Measurements from ENCODE around the gene GLRA3.
"Not testable (repeated sequence)": the region's sequence is repeated elsewhere in the genome, so short reads cannot be mapped to it uniquely, and the experiment has no call there.

GLRA3 gene

GRCh38 chr4:174828845-174829701 is at the start of gene GLRA3:
Gene GLRA3 (minus strand): TSS chr4:174829247. CDS start chr4:174828811, 436 bp downstream.
- peak; percentile 99 for DNase-seq

DNA sequence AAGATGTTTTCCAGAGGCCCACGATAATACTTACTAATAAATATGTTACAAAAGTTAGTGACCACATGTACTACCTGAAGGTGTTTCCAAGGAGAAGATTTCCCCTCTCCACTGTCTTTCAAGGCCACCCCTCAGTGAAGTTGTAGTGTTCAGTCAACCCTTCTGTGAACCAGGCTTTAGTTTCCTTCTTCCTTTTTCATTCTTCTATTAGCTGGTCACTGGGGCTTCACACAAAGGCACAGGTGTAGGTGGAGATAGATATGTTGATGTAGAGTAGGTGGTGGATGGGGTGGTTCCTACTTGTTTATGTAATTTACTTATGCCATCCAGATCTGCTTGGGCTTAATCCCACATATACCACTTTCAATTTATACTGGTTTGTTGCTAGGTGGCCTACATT is 45.9 kb upstream of the GLRA3 start:
- DNase-seq, result no peak

DNA sequence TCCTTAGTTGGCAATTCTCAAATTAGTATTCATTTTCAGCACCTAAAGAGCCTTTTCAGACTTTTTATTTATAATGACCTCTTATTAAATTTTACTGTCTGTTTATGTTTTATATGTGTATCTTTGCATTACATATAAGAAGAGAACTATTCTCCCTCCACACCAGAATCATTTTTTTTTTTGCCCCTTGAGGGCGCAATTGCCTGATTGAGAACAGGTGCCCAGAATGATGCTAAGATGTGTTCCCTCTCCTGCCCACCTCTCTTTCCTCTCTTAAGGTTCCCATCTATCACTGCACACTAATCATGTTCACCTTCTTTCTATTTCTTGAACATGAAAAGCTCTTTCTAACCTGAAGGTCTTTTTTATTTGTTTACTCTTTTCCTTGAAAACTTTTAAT is 44.9 kb upstream of the GLRA3 start:
- peak; percentile 24 for DNase-seq

DNA sequence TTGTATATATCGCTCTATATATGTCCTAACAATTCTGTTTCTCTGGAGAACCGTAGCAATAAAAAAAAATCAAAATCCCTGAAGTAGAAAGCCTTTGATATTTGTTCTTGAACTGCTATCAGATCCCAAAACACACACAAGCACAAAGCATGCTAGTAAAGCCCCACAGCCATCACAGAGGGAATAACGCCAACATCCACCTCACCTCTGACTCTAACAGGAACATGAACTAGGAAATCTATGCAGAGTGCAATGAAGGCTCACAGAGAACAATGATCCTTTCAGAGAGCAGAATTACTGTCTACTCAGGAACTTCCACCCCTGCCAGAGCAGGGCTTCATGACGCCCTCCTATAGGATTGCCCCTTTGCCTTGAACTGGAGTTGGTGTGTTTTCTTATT is 44.1 kb upstream of the GLRA3 start:
- DNase-seq, result not testable (repeated sequence)

DNA sequence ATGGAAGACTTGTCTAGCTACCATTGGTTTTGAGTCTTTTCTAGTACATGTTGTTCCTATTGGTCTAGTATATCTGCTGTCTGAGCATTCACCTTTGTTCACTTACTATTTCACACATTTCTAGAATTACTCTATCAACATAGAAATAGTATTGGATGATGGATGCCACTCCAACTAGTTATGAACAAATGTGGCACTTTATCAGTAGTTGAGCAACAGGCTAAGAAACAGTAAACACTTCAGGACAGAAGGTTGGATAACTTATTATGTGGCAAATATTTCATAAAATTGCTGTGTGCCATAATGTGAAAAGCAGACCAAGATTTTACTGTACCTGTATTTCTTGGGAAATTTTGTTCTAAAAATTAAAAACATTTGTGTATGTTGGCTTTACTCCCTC is 42.4 kb upstream of the GLRA3 start:
- no peak for DNase-seq

DNA sequence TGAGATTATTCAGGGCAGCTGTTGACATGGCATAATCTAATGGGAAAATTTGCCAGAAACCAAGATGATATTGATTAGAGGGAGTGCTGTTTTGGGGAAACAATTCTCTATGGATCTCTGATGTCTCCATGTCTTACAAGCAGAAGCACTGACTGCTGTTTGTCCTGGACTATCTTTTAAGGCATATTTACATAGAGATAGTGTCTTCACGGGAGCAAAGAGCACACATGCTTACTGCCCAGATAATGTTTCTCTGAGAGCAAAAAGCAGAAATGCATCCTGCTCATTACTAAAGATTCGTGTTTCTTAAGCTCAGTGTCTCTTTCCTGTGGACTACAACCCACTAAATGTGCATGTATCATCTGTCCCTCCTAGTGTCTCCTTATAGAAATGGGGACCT is 41.3 kb upstream of the GLRA3 start:
- DNase-seq, result no peak

GRCh38 chr4:174869339-174869738 is 40.3 kb upstream of the GLRA3 start:
- DNase-seq, result no peak

DNA sequence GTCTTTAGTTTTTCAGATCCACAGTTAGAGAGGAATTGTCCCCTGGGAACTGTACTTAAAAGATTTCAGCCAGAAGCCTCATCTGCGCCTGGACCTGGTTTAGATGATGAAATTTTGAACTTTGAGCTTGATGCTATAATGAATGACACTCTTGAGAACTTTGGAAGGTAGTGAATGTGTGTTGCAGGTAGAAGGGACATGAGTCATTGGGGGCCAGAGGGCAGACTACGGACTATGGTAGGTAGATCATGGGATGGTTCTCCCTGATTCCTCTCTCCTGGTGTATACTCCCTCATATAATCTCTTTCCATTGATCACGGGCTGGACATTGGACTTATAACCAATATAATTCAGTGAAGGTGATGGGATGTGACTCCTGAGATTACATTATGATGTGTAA is 38.9 kb upstream of the GLRA3 start:
- no peak for DNase-seq

- DNase-seq, result no peak
These were observed 36.5 kb upstream of the GLRA3 start for GRCh38 chr4:174865418-174865985.

GRCh38 chr4:174864031-174864430 is 35.0 kb upstream of the GLRA3 start:
- DNase-seq, result no peak

DNA sequence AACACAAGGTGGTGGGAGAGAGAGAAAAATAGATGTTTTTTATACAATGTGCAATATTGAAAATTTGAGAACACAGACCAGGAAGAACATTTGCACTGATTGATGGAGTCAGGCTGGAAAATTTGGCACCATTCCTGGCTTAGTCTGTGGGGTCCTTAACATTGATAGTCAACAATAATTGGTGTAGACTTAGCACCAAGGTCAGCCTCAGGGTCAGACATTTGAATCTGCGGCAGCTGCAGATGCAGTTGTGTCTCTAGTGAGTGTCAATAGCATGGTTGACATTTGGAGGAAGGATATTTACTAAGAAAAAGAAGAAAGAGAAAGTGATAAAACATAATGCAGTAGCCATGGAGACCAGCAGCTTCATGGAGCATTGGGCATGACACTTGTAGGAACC is 31.5 kb upstream of the GLRA3 start:
- DNase-seq, result peak; percentile 87

- no peak for DNase-seq
These were observed 30.9 kb upstream of the GLRA3 start for GRCh38 chr4:174859904-174860303.

- no peak for DNase-seq
These were observed 28.1 kb upstream of the GLRA3 start for GRCh38 chr4:174856926-174857800.

DNA sequence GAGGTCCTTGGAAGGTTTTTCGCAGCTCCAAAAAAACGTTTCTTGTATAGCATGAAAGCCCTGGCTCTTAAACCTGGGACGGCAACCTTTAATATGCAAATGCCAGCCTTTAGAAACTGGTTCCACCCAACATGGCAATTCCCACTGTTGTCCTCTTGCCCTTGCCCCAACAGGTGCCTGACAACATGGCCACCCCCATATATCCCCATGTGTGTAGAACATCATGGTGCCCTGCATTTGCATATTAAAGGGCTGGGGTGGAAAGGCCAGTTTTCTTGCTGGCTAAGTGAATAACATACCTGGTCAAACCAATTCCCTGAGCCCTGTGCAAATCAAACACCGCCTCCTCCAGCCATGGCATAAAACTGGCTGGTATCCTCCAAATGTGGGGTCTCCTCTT is 26.0 kb upstream of the GLRA3 start:
- DNase-seq, result no peak

- DNase-seq, result no peak
These were observed 24.6 kb upstream of the GLRA3 start for GRCh38 chr4:174853629-174854028.

DNA sequence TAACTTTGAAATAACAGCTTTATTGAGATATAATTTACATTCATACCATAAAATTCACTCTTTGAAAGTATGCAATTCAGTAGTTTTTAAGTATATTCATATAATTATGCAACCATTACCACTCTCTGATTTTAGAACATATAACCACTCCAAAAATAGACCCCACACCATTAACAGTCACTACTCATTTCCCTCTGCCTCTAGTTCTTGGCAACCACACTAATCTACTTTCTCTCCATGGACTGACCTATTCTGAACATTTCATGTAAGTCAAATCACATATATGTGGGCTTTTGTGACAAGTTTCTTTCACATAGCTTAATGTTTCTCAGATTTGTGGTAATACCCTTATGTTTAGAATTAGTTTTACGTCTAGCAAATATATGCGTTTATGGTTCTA is 19.5 kb upstream of the GLRA3 start:
- no peak for DNase-seq

DNA sequence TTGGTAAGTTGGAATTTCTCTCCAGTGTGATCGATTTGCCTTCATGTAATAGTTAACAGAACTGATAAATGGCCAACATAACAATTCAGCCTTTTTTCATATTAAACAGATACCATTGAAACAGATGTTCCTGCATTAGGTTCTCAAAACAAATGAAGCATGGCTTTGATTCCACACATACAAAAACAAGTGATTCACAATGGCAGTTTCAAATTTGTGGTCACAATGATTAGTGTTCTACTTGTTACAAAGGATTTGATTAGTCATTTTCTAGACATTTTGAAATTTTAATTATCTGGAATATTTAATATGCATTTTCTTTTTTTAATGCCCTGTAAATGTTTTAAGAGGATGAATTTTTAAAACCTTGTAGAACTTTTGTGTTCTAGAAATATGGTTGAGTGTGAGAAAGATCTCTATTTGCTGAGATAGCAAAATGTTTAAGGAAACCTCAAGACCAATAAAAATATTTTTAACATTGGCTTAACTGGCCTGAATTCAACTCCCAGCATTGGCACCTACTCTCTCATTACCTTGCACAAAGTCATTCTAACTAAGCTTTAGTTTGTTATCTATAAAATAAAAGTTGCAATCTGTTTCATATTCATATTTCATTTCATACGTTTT is 18.9 kb upstream of the GLRA3 start:
- DNase-seq, result no peak

DNA sequence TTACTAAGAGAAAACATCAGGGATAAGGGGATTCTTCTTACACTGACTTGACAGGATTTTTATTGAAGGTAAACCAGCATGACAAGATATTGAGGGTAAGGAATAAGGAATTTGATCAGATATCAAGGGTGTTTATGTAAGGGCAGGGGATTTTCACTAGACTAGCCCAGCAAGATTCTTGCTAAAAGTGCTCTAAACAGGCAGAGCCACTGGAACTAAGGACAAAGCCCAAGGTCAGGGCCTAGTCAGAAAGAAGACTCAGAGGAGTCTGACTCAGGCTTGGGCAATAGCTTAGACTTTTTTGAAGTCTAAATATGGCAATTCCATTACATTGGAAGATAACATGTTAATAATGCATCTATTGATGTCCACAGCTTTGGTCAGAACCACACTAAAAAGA is 6.5 kb upstream of the GLRA3 start:
- no peak for DNase-seq

DNA sequence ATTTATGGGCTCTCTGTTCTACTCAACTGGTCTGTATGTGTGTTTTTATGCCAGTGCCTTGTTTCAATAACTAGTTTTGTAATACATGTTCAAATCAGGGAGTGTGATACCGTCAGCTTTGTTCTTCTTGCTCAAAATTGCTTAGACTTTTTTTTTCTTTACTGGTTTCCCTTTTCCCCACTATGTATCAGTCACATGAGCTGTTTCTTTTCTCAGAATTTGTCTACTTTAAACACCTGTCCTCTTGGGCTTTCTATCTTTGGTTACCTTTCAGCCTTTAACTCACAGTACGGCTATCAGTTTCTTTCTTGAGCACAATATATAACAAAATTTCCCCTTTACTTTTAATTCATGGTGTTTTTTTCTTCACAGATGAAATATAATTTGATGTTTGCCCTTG is 5.4 kb upstream of the GLRA3 start:
- DNase-seq, result no peak

GRCh38 chr4:174826660-174827059 is 2.4 kb downstream of the GLRA3 start:
- no peak for DNase-seq

GRCh38 chr4:174815282-174815681 is 13.8 kb downstream of the GLRA3 start:
- DNase-seq, result no peak

- DNase-seq, result no peak
These were observed 15.8 kb downstream of the GLRA3 start for GRCh38 chr4:174813292-174813691.

DNA sequence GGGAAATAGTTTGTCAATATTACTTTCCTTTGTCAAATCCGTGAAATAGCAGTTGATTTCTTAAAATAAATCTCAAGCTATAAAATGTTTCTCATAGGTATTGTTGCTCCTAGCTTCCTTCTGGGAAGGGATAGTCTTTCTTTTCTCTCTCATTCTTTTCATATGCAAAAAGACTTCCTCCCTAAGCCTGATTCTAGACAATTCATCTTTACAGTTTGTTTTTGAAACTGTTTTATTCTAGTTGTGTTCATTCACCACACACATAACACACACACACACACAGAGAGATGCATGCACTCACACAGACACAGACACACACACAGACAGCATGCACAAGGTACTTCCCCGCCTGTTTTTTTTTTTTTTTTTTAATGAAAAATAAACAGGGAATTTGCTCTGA is 18.2 kb downstream of the GLRA3 start:
- no peak for DNase-seq

Measured in COR-L47 (cell line).